ENCODE data around the gene GNAS-AS1. TPM values are rescaled to one million over a fixed set of nuclear protein-coding genes. Genes with fewer than 3 reads are reported as not detected.

The GNAS-AS1 gene
- total RNA-seq, 1 donor from 2014 or later, result 0.97 TPM

GRCh38 chr20:58892932-58893224 lies 42.2 kb upstream of the GNAS-AS1 start:
- peaks cover 51% of the 10 kb centered on the region for H3K4me1 ChIP-seq
- H3K27me3 ChIP-seq (ENCODE audit: low read depth), result no peaks in the 10 kb centered on the region
- peak overlapping the region; percentile 91 for H3K27ac ChIP-seq
- peak overlapping the region; percentile 70 for H3K4me3 ChIP-seq
- TF ChIP-seq, protein P1, sequence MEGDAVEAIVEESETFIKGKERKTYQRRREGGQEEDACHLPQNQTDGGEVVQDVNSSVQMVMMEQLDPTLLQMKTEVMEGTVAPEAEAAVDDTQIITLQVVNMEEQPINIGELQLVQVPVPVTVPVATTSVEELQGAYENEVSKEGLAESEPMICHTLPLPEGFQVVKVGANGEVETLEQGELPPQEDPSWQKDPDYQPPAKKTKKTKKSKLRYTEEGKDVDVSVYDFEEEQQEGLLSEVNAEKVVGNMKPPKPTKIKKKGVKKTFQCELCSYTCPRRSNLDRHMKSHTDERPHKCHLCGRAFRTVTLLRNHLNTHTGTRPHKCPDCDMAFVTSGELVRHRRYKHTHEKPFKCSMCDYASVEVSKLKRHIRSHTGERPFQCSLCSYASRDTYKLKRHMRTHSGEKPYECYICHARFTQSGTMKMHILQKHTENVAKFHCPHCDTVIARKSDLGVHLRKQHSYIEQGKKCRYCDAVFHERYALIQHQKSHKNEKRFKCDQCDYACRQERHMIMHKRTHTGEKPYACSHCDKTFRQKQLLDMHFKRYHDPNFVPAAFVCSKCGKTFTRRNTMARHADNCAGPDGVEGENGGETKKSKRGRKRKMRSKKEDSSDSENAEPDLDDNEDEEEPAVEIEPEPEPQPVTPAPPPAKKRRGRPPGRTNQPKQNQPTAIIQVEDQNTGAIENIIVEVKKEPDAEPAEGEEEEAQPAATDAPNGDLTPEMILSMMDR (IDR thresholded peaks at IDR 0.05), result no peak
- peaks cover 7% of the 10 kb centered on the region for H3K36me3 ChIP-seq
- DNase-seq (no peak), ATAC-seq (no peak)
- intact Hi-C loops (cut with DNase I), result no loop called here
- no peaks in the 10 kb centered on the region for H3K9me3 ChIP-seq

GRCh38 chr20:58892141-58892931 lies 41.6 kb upstream of the GNAS-AS1 start:
- Histone ChIP-seq H3K27me3 (ENCODE audit: low read depth) (no peaks in the 10 kb centered on the region), H3K27ac (peak overlapping the region; percentile 91), H3K4me3 (peak overlapping the region; percentile 70), H3K4me1 (peaks cover 46% of the 10 kb centered on the region), H3K9me3 (no peaks in the 10 kb centered on the region), H3K36me3 (peaks cover 7% of the 10 kb centered on the region)
- DNase-seq (peak; percentile 81), ATAC-seq (peak; percentile 38 to 41)
- intact Hi-C loops (cut with DNase I), result no loop called here
- TF ChIP-seq, protein P1 (IDR thresholded peaks at IDR 0.05), result no peak

GRCh38 chr20:58891718-58892140 lies 41.0 kb upstream of the GNAS-AS1 start:
- Histone ChIP-seq H3K36me3 (peaks cover 3% of the 10 kb centered on the region), H3K4me1 (peaks cover 39% of the 10 kb centered on the region), H3K9me3 (no peaks in the 10 kb centered on the region), H3K27ac (peak overlapping the region; percentile 91), H3K4me3 (peak overlapping the region; percentile 70), H3K27me3 (ENCODE audit: low read depth) (no peaks in the 10 kb centered on the region)
- ATAC-seq, result peak; percentile 0 to 1
- intact Hi-C loops (cut with DNase I), result no loop called here
- DNase-seq, result peak; percentile 66
- TF ChIP-seq, protein P1 (IDR thresholded peaks at IDR 0.05), result no peak

DNA sequence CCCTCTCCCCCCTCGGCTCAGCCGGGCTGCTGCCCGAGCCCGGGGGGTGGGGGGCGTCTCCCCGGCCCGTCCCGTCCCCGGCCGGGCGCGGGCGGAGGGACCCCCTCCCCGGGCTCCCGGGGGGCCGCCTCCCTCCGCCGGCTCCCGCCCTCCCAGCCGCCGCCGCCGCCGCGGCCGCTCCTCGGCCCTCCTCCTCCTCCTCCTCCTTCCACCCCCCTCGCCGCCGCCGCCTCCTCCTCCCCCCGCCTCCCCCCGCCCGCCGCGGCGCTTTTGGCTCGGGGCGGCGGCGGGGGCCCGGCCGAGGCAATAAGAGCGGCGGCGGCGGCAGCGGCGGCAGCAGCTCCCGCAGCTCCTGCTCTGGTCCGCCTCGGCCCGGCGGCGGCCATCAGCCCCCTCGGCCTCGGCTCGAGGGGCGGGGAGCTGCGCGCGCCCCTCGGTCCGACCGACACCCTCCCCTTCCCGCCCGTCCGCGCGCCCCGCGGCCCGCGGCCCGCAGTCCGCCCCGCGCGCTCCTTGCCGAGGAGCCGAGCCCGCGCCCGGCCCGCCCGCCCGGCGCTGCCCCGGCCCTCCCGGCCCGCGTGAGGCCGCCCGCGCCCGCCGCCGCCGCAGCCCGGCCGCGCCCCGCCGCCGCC lies 40.5 kb upstream of the GNAS-AS1 start:
- TF ChIP-seq, protein P1 (IDR thresholded peaks at IDR 0.05), result no peak
- peak; percentile 84 for DNase-seq
- Histone ChIP-seq H3K9me3 (no peaks in the 10 kb centered on the region), H3K27me3 (ENCODE audit: low read depth) (no peaks in the 10 kb centered on the region), H3K4me3 (peak overlapping the region; percentile 70), H3K27ac (peak overlapping the region; percentile 91), H3K36me3 (no peaks in the 10 kb centered on the region), H3K4me1 (peaks cover 34% of the 10 kb centered on the region)
- intact Hi-C loops (cut with DNase I), result no loop called here
- peak; percentile 72 to 78 for ATAC-seq

DNA sequence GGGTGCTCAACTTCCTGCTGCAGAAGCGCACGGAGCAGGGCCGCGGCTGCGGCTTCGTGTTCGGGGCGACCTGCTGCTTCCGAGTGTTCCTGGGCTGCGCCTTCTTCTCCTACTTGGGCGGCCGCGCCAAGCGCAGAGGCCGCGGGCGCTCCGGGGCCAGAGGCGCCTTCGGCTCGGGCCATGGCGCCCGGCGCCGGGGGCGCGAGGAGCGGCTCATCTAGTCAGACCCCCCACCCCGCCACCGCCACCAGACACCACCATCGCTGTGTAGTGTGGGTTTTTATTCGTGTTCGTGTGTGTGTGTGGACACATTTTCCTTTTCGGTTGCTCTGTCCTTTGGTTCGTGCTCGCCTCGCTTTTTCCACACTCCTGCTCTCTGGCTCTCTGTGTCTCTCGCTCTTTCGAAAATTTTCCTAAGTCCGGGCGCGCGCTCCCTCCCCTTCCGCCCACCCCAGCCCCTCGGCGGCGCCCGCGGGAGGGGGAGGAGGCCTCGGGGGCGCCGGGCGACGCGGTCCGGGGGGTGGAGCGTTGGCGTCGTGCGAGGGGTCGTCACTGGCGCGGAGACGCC lies 39.9 kb upstream of the GNAS-AS1 start:
- peaks cover 28% of the 10 kb centered on the region for H3K4me1 ChIP-seq
- TF ChIP-seq, protein P1 (IDR thresholded peaks at IDR 0.05), result no peak
- H3K27me3 ChIP-seq (ENCODE audit: low read depth), result no peaks in the 10 kb centered on the region
- DNase-seq (peak; percentile 83), ATAC-seq (peak; percentile 70 to 82)
- peak overlapping the region; percentile 91 for H3K27ac ChIP-seq
- intact Hi-C loops (cut with DNase I), result no loop called here
- H3K4me3 ChIP-seq, result peak overlapping the region; percentile 70
- no peaks in the 10 kb centered on the region for H3K36me3 ChIP-seq
- H3K9me3 ChIP-seq, result no peaks in the 10 kb centered on the region
